Hippocampal formation (tissue), 2 donors: Measurements from ENCODE around the gene SF1.
"Not testable (repeated sequence)": the region's sequence is repeated elsewhere in the genome, so short reads cannot be mapped to it uniquely, and the experiment has no call there.

Source experiments
- DNase-seq, 2 donors: peaks; one replicate each; lab custom pipeline; 2025; lab: John Stamatoyannopoulos, UW

The SF1 gene

GRCh38 chr11:64778473-64779298 lies at the start of gene SF1:
Gene SF1 (minus strand): TSS chr11:64778542. CDS start chr11:64778392, 150 bp downstream.
- peak; percentile 99 for DNase-seq

- DNase-seq: no peak
Measured at GRCh38 chr11:64827451-64827839, 49.1 kb upstream of the SF1 start.

- DNase-seq: no peak
Measured at GRCh38 chr11:64826578-64827450, 48.5 kb upstream of the SF1 start.

GRCh38 chr11:64826062-64826461 lies 47.7 kb upstream of the SF1 start:
- DNase-seq: no peak

- DNase-seq: no peak
Measured at GRCh38 chr11:64823568-64824119, 45.3 kb upstream of the SF1 start.

GRCh38 chr11:64817476-64817875 lies 39.1 kb upstream of the SF1 start:
- no peak for DNase-seq

- not testable (repeated sequence) for DNase-seq
Measured at GRCh38 chr11:64815433-64815832, 37.1 kb upstream of the SF1 start.

GRCh38 chr11:64814712-64815187 lies 36.4 kb upstream of the SF1 start:
- no peak for DNase-seq

- DNase-seq: no peak
Measured at GRCh38 chr11:64813826-64814225, 35.5 kb upstream of the SF1 start.

GRCh38 chr11:64810891-64811272 lies 32.5 kb upstream of the SF1 start:
- DNase-seq: no peak

- DNase-seq: peak; percentile 95 to 98
Measured at GRCh38 chr11:64810271-64810890, 32.0 kb upstream of the SF1 start, which contains the start of gene MEN1. Gene MEN1 (minus strand): TSS chr11:64810551. CDS start chr11:64810109, 442 bp downstream.

GRCh38 chr11:64809781-64810241 lies 31.5 kb upstream of the SF1 start:
- DNase-seq: no peak

GRCh38 chr11:64805481-64805880 lies 27.1 kb upstream of the SF1 start:
- DNase-seq: no peak

- DNase-seq: no peak
Measured at GRCh38 chr11:64804346-64805210, 26.2 kb upstream of the SF1 start.

GRCh38 chr11:64803846-64804345 lies 25.6 kb upstream of the SF1 start:
- DNase-seq: no peak

- peak; percentile 58 to 70 for DNase-seq
Measured at GRCh38 chr11:64803158-64803845, 25.0 kb upstream of the SF1 start, which contains the start of gene MAP4K2. Gene MAP4K2 (minus strand): TSS chr11:64803214. CDS start chr11:64803149, 65 bp downstream.

GRCh38 chr11:64802370-64803157 lies 24.2 kb upstream of the SF1 start:
- DNase-seq: no peak

GRCh38 chr11:64801561-64802369 lies 23.4 kb upstream of the SF1 start:
- no peak for DNase-seq
